ENCODE results near the gene TUBB. TPM values are rescaled to one million over a fixed set of nuclear protein-coding genes. Genes with fewer than 3 reads are reported as not detected.

The TUBB gene
- polyA plus RNA-seq, 1 of the 3 experiments (the other 2 are of a cell fraction), result 1,037 TPM

DNA sequence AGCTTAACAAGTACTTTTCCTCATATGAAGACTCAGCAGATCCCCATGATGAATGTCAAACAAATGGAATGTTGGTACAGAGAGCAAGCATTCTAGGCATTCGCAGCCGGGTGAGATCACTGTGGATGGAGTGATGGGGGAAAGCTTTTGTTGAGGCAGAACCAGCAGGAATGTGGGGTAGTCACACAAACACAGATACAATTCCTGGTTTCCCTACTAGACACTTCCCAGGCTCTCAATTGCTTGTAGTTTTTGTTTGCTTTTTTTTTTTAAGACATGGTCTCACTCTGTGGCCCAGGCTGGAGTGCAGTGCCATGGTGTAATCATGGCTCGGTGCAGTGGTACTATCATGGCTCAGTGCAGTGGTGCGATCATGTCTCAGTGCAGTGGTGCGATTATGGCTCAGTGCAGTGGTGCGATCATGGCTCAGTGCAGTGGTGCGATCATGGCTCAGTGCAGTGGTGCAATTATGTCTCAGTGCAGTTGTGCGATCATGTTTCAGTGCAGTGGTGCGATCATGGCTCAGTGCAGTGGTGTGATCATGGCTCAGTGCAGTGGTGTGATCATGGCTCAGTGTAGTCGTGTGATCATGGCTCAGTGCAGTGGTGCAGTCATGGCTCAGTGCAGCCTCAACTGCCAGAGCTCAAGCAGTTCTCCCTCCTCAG is 39.6 kb downstream of the TUBB start (continued):
- TF ChIP-seq POLR2AphosphoS5 (IDR thresholded peaks at IDR 0.05; ENCODE audit: low read depth, low read length) (peak; percentile 64; the same call in 1 of the 2 replicates), RXRA (IDR thresholded peaks at IDR 0.05; ENCODE audit: borderline replicate concordance, low read depth) (peak; percentile 27; the same call in 1 of the 2 replicates), EP300 (IDR thresholded peaks at IDR 0.05; ENCODE audit: borderline replicate concordance in 1 of 2, low read depth in 1 of 2, low read length in 1 of 2) (peak in 1 of 2 experiments; percentile 75; a peak in 1 of 4 replicates)
- TF ChIP-seq, protein P1, sequence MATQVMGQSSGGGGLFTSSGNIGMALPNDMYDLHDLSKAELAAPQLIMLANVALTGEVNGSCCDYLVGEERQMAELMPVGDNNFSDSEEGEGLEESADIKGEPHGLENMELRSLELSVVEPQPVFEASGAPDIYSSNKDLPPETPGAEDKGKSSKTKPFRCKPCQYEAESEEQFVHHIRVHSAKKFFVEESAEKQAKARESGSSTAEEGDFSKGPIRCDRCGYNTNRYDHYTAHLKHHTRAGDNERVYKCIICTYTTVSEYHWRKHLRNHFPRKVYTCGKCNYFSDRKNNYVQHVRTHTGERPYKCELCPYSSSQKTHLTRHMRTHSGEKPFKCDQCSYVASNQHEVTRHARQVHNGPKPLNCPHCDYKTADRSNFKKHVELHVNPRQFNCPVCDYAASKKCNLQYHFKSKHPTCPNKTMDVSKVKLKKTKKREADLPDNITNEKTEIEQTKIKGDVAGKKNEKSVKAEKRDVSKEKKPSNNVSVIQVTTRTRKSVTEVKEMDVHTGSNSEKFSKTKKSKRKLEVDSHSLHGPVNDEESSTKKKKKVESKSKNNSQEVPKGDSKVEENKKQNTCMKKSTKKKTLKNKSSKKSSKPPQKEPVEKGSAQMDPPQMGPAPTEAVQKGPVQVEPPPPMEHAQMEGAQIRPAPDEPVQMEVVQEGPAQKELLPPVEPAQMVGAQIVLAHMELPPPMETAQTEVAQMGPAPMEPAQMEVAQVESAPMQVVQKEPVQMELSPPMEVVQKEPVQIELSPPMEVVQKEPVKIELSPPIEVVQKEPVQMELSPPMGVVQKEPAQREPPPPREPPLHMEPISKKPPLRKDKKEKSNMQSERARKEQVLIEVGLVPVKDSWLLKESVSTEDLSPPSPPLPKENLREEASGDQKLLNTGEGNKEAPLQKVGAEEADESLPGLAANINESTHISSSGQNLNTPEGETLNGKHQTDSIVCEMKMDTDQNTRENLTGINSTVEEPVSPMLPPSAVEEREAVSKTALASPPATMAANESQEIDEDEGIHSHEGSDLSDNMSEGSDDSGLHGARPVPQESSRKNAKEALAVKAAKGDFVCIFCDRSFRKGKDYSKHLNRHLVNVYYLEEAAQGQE (IDR thresholded peaks at IDR 0.05; ENCODE audit: low read depth, low read length), result peak; percentile 53

- H3K9me3 ChIP-seq, result no peaks in the 10 kb centered on the region
- DNase-seq, result no peak
- no peak overlapping the region for H3K9ac ChIP-seq
- H3F3A ChIP-seq (replicated peaks; ENCODE audit: insufficient read depth), result peaks cover 26% of the 10 kb centered on the region
- no peaks in the 10 kb centered on the region for H3K9me2 ChIP-seq
- WGBS (ENCODE audit: low lambda C conversion rate), result 94% methylated on average over 8 of the region's 8 CpGs
- peak overlapping the region in 1 of 2 experiments; percentile 93; a peak in 2 of 4 replicates for H3K27ac ChIP-seq (ENCODE audit: low read depth in 2 of 2, low read length in 1 of 2)
- TF ChIP-seq USF2 (IDR thresholded peaks at IDR 0.05; ENCODE audit: borderline replicate concordance, low read depth, low read length), result no peak
- no peak for TF ChIP-seq RCOR1 (IDR thresholded peaks at IDR 0.05; ENCODE audit: low read length)
- no peak for TF ChIP-seq NRF1 (IDR thresholded peaks at IDR 0.05; ENCODE audit: low read depth, low read length)
- TF ChIP-seq POLR2AphosphoS5 (IDR thresholded peaks at IDR 0.05; ENCODE audit: low read depth, low read length), result no peak
- TF ChIP-seq IRF3 (IDR thresholded peaks at IDR 0.05; ENCODE audit: low read depth, low read length), result no peak
- no peak for TF ChIP-seq MXI1 (IDR thresholded peaks at IDR 0.05; ENCODE audit: low read depth, low read length)
- no peak for TF ChIP-seq FOXJ3 (CRISPR knock-in tag; IDR thresholded peaks at IDR 0.05)
- no peak for TF ChIP-seq EZH2phosphoT487 (IDR thresholded peaks at IDR 0.05; ENCODE audit: borderline replicate concordance, low read depth)
- no peak for TF ChIP-seq RFX5 (IDR thresholded peaks at IDR 0.05; ENCODE audit: low read length)
- no peak for TF ChIP-seq EP300 (IDR thresholded peaks at IDR 0.05; ENCODE audit: borderline replicate concordance in 1 of 2, low read depth in 1 of 2, low read length in 1 of 2)
- TF ChIP-seq TEAD4 (IDR thresholded peaks at IDR 0.05; ENCODE audit: borderline replicate concordance, insufficient read depth), result no peak
- TF ChIP-seq, protein P2, sequence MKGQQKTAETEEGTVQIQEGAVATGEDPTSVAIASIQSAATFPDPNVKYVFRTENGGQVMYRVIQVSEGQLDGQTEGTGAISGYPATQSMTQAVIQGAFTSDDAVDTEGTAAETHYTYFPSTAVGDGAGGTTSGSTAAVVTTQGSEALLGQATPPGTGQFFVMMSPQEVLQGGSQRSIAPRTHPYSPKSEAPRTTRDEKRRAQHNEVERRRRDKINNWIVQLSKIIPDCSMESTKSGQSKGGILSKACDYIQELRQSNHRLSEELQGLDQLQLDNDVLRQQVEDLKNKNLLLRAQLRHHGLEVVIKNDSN (IDR thresholded peaks at IDR 0.05; ENCODE audit: borderline replicate concordance, low read depth), result no peak
- H3K36me3 ChIP-seq (replicated peaks in 1 of 2; ENCODE audit: control insufficient read depth in 1 of 2, insufficient read depth in 2 of 2, low read length in 1 of 2), result no peaks in the 10 kb centered on the region
- peaks cover 9 to 24% of the 10 kb centered on the region in 2 experiments; a peak in 3 of 4 replicates for H3K4me1 ChIP-seq (ENCODE audit: control insufficient read depth in 1 of 2, insufficient read depth in 2 of 2, low read depth in 1 of 2, low read length in 1 of 2)
- no peak overlapping the region for H3K4me2 ChIP-seq
- H4K20me1 ChIP-seq (ENCODE audit: insufficient read depth), result no peaks in the 10 kb centered on the region
- no peak overlapping the region for H3K4me3 ChIP-seq (ENCODE audit: low read depth in 2 of 2, low read length in 1 of 2)
- POLR2A ChIA-PET, result no interaction called here
- H2AFZ ChIP-seq (ENCODE audit: low read depth), result no peak overlapping the region
- no peaks in the 10 kb centered on the region for H3K27me3 ChIP-seq (ENCODE audit: insufficient read depth)
- CTCF ChIA-PET, result interaction anchor here (1.0 to 2.3 kb wide), 2 partner anchors 20 to 81 kb away, joined by 3 to 5 read pairs; no protein-coding TSS in a partner anchor
- no peaks in the 10 kb centered on the region for H3K79me2 ChIP-seq (ENCODE audit: insufficient read depth)
These were observed 40.4 kb downstream of the TUBB start for GRCh38 chr6:30760549-30760948.
